A673 (cell line): ENCODE data around the gene UVSSA. TPM values are rescaled to one million over a fixed set of nuclear protein-coding genes. Genes with fewer than 3 reads are reported as not detected.

ENCODE experiments used
- BruUV-seq: library from RNA; stranded (reverse); fragments of 400-500 nt; replicated peaks from 2 replicates; lab custom pipeline; 2021; lab: Mats Ljungman, UMichigan
- CTCF ChIA-PET: fragments of 300-600 bp; sonication (Branson Sonifier 250); formaldehyde crosslinking; loops from one replicate; lab custom pipeline; 2022; ENCODE audit warnings: antibody characterized with exemption; lab: Charles Lee
- POLR2A ChIA-PET: fragments of 300-600 bp; sonication (Branson Sonifier 250); formaldehyde crosslinking; loops from one replicate; lab custom pipeline; 2022; ENCODE audit warnings: antibody characterized with exemption; ENCODE audit not compliant: low non-redundant PET; lab: Charles Lee
- DNase-seq: peaks from one replicate; pipeline ENCODE4 v3.0.0-alpha.2; 2015; ENCODE audit warnings: low spot score
- H3K27ac ChIP-seq: fragments of 200-600 bp; sonication (generic); 2 replicates; pipeline ENCODE4 v1.5.1; 2016; ENCODE audit warnings: mixed run types, low read depth, mild to moderate bottlenecking, mixed read lengths, antibody characterized with exemption, low read length; ENCODE audit not compliant: poor library complexity, severe bottlenecking
- H3K27me3 ChIP-seq: fragments of 200-600 bp; sonication (generic); replicated peaks from 2 replicates; pipeline ENCODE4 v1.6.1; 2017; ENCODE audit warnings: mixed run types, low read depth, mild to moderate bottlenecking, mixed read lengths, antibody characterized with exemption, low read length; ENCODE audit not compliant: insufficient read depth, poor library complexity
- H3K36me3 ChIP-seq: fragments of 200-600 bp; sonication (generic); 2 replicates; pipeline ENCODE4 v1.6.1; 2016; ENCODE audit warnings: mixed run types, mild to moderate bottlenecking, mixed read lengths, antibody characterized with exemption, low read length; ENCODE audit not compliant: insufficient read depth, poor library complexity, severe bottlenecking
- H3K4me1 ChIP-seq: fragments of 200-600 bp; sonication (generic); 2 replicates; pipeline ENCODE4 v1.6.1; 2017; ENCODE audit warnings: mixed run types, mild to moderate bottlenecking, mixed read lengths, antibody characterized with exemption, low read length; ENCODE audit not compliant: insufficient read depth, poor library complexity, severe bottlenecking
- H3K4me3 ChIP-seq: fragments of 200-600 bp; sonication (generic); 2 replicates; pipeline ENCODE4 v1.5.1; 2016; ENCODE audit warnings: low read depth, mixed run types, mild to moderate bottlenecking, mixed read lengths, low read length; ENCODE audit not compliant: poor library complexity, severe bottlenecking
- H3K9me3 ChIP-seq: fragments of 200-600 bp; sonication (generic); 2 replicates; pipeline ENCODE4 v1.6.1; 2016; ENCODE audit warnings: mixed run types, low read depth, mild to moderate bottlenecking, mixed read lengths, antibody characterized with exemption, low read length; ENCODE audit not compliant: poor library complexity, severe bottlenecking
- EZH2 ChIP-seq: fragments of 200-600 bp; sonication (generic); IDR thresholded peaks from 2 replicates; pipeline ENCODE4 v1.6.1; 2017; ENCODE audit warnings: borderline replicate concordance, low read depth, mild to moderate bottlenecking, mixed read lengths, antibody characterized with exemption, low read length; ENCODE audit not compliant: poor library complexity, severe bottlenecking
- intact Hi-C: fragments of 100-400 bp; cut with micrococcal nuclease; formaldehyde crosslinking; loops from one replicate; pipeline ENCODE4 v1.10.0; 2022; ENCODE audit not compliant: unreplicated experiment
- total RNA-seq: library from RNA; stranded (reverse); gene quantifications from 2 replicates; pipeline ENCODE4 v1.2.3, GENCODE V29; 2021
- TF ChIP-seq, protein P1 (sequence below): fragments of 300-800, 200-600 bp; sonication (generic); conservative IDR thresholded peaks from 2 replicates; pipeline ENCODE4 v1.5.1; 2017; ENCODE audit warnings: low read depth, mild to moderate bottlenecking, antibody characterized with exemption, low read length, moderate library complexity, mixed read lengths

The UVSSA gene
- total RNA-seq, 1 experiment from 2014 or later, result 20.3 TPM

DNA sequence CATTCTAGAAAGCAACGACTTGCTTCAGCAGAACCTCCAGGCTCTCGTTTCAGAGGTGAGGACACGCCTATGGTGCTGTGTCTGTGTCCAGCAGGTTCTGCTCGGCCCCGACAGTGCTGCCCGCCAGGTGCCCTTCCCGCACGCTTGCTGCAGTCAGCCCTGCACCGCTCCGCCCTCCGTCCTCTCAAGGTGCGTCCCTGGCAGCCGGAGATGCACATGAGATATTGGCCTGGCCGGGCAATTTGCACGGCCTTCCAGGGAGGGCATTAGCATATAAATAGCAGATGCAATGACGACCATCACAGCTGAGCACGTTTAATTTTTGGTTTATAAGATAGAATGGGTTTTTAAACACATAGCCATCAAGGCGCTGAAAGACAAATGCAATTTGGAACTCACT lies 14.4 kb downstream of the UVSSA start:
- intact Hi-C loops, result no loop called here
- ChIA-PET CTCF (no interaction called here), POLR2A (no interaction called here)

DNA sequence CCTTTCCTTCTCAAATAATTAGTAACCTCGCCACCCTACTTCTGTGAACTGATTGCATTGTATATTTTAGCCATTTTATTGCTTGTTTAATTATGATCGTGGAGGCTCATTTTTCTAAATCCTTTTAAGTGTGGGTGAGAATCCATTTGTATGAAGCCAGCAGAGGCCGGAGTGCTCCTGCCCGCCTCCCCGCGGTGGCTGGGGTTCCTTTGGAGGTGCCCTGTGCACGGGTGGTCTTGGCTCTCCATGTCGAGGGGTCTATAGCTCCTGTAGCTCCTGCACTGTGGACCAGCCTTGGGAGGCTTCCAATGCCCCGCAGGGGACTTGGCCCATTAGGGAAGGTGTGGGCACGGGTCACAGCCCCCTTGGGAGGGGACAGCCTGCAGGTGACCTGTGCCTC lies 15.0 kb downstream of the UVSSA start:
- POLR2A ChIA-PET, result no interaction called here
- no peaks in the 10 kb centered on the region for H3K36me3 ChIP-seq
- TF ChIP-seq EZH2, result no peak
- TF ChIP-seq, protein P1, sequence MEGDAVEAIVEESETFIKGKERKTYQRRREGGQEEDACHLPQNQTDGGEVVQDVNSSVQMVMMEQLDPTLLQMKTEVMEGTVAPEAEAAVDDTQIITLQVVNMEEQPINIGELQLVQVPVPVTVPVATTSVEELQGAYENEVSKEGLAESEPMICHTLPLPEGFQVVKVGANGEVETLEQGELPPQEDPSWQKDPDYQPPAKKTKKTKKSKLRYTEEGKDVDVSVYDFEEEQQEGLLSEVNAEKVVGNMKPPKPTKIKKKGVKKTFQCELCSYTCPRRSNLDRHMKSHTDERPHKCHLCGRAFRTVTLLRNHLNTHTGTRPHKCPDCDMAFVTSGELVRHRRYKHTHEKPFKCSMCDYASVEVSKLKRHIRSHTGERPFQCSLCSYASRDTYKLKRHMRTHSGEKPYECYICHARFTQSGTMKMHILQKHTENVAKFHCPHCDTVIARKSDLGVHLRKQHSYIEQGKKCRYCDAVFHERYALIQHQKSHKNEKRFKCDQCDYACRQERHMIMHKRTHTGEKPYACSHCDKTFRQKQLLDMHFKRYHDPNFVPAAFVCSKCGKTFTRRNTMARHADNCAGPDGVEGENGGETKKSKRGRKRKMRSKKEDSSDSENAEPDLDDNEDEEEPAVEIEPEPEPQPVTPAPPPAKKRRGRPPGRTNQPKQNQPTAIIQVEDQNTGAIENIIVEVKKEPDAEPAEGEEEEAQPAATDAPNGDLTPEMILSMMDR, result no peak

More for the DNA sequence above, 14.4 kb downstream of the UVSSA start:
- no TSS peak for BruUV-seq
- no peak overlapping the region for H3K4me3 ChIP-seq
- H3K27me3 ChIP-seq, result no peaks in the 10 kb centered on the region
- H3K9me3 ChIP-seq, result no peaks in the 10 kb centered on the region
- DNase-seq, result no peak
- H3K36me3 ChIP-seq, result no peaks in the 10 kb centered on the region
- no peak overlapping the region for H3K27ac ChIP-seq
- H3K4me1 ChIP-seq, result no peaks in the 10 kb centered on the region
- no peak for TF ChIP-seq EZH2
- TF ChIP-seq, protein P1, result no peak

DNA sequence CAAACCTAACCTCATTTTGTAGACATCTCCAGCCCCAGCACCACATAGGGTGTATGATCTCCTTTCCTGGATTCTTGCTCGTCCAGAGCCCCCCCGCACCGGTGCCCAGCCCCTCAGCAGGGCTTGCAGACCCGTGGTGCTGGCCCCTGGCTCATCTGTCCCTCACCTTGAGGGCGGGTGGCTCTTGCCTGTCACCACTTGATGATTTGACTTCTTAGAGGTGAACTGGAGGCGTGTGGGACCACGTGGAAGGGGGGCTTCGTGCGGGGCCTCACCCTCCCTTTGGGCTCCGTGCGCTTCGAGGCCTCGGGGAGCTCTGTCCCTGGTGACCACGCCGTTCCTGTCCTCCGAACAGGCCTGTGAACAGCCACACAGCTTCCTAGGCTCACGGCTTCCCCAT lies 15.5 kb downstream of the UVSSA start:
- no peak for DNase-seq
- TF ChIP-seq, protein P1, result no peak
- no peak for TF ChIP-seq EZH2
- Histone ChIP-seq H3K4me3 (no peak overlapping the region), H3K9me3 (no peaks in the 10 kb centered on the region), H3K4me1 (no peaks in the 10 kb centered on the region), H3K27me3 (no peaks in the 10 kb centered on the region), H3K27ac (no peak overlapping the region), H3K36me3 (no peaks in the 10 kb centered on the region)
- intact Hi-C loops, result no loop called here
- ChIA-PET POLR2A (no interaction called here), CTCF (no interaction called here)
- no TSS peak for BruUV-seq

More for the DNA sequence above, 15.0 kb downstream of the UVSSA start:
- no peak for DNase-seq
- CTCF ChIA-PET, result no interaction called here
- H3K27me3 ChIP-seq, result no peaks in the 10 kb centered on the region
- no peak overlapping the region for H3K4me3 ChIP-seq
- H3K9me3 ChIP-seq, result no peaks in the 10 kb centered on the region
- H3K27ac ChIP-seq, result no peak overlapping the region
- no peaks in the 10 kb centered on the region for H3K4me1 ChIP-seq
- intact Hi-C loops, result no loop called here
- BruUV-seq, result no TSS peak
